ENCODE data around the gene MAGI3. TPM values are rescaled to one million over a fixed set of nuclear protein-coding genes. Genes with fewer than 3 reads are reported as not detected.
A peak's percentile ranks its signal among the peaks of the same experiment; 100 is the strongest.

MAGI3 gene
- total and polyA plus RNA-seq, 7 donors, result 0.76 to 7.1 (median 2.9) TPM

- TF ChIP-seq CTCF (IDR thresholded peaks at IDR 0.05), result no peak
- Histone ChIP-seq H3K36me3 (ENCODE audit: insufficient read depth in 1 of 2, low read depth in 1 of 2) (peaks cover 0 to 18% of the 10 kb centered on the region in 2 donors), H3K4me1 (peaks cover 6% of the 10 kb centered on the region), H3K9me3 (no peaks in the 10 kb centered on the region), H3K4me3 (no peak overlapping the region), H3K27ac (no peak overlapping the region), H3K27me3 (ENCODE audit: insufficient read depth in 3 of 3, low read length in 2 of 3) (no peaks in the 10 kb centered on the region)
- intact Hi-C loops (cut with DNase I), result loop anchor here (1.0 to 10.0 kb wide), 4 partner anchors 283 to 961 kb away; partner anchors contain the start of genes MAGI3 (in 1 of the 2) and PPM1J (in 1 of the 2)
- DNase-seq (no peak), ATAC-seq (no peak)
These were observed 287.8 kb downstream of the MAGI3 start for GRCh38 chr1:113678159-113678469.

- no peak overlapping the region for H3K27ac ChIP-seq
- H3K9me3 ChIP-seq, result no peaks in the 10 kb centered on the region
- H3K27me3 ChIP-seq (ENCODE audit: insufficient read depth in 3 of 3, low read length in 2 of 3), result no peaks in the 10 kb centered on the region
- intact Hi-C loops (cut with DNase I), result no loop called here
- DNase-seq (no peak), ATAC-seq (no peak)
- peaks cover 6% of the 10 kb centered on the region for H3K4me1 ChIP-seq
- no peak for TF ChIP-seq CTCF (IDR thresholded peaks at IDR 0.05)
- peaks cover 0 to 20% of the 10 kb centered on the region in 2 donors for H3K36me3 ChIP-seq (ENCODE audit: insufficient read depth in 1 of 2, low read depth in 1 of 2)
- 95 to 98% (median 97%) methylated on average over 7 of the region's 7 CpGs for WGBS, 3 donors
- H3K4me3 ChIP-seq, result no peak overlapping the region
These were observed 291.5 kb downstream of the MAGI3 start for GRCh38 chr1:113681596-113682337.

GRCh38 chr1:113683384-113684152, 293.3 kb downstream of the MAGI3 start:
- Histone ChIP-seq H3K36me3 (ENCODE audit: insufficient read depth in 1 of 2, low read depth in 1 of 2) (peaks cover 0 to 20% of the 10 kb centered on the region in 2 donors), H3K27me3 (ENCODE audit: insufficient read depth in 3 of 3, low read length in 2 of 3) (no peaks in the 10 kb centered on the region), H3K4me1 (no peaks in the 10 kb centered on the region), H3K4me3 (no peak overlapping the region), H3K27ac (no peak overlapping the region), H3K9me3 (no peaks in the 10 kb centered on the region)
- ATAC-seq (peak in 1 of 4 donors; percentile 27), DNase-seq (peak in 1 of 2 donors; percentile 36)
- intact Hi-C loops (cut with DNase I), result no loop called here
- no peak for TF ChIP-seq CTCF (IDR thresholded peaks at IDR 0.05)
- WGBS, 3 donors, result 66 to 74% (median 73%) methylated on average over 8 of the region's 8 CpGs

- no peak for TF ChIP-seq CTCF (IDR thresholded peaks at IDR 0.05)
- intact Hi-C loops (cut with DNase I), result no loop called here
- H3K4me3 ChIP-seq, result no peak overlapping the region
- ATAC-seq, result peak in 1 of 4 donors; percentile 60
- no peaks in the 10 kb centered on the region for H3K9me3 ChIP-seq
- DNase-seq, result peak; percentile 57 to 70
- H3K27ac ChIP-seq, result no peak overlapping the region
- peaks cover 0 to 20% of the 10 kb centered on the region in 2 donors for H3K36me3 ChIP-seq (ENCODE audit: insufficient read depth in 1 of 2, low read depth in 1 of 2)
- no peaks in the 10 kb centered on the region for H3K4me1 ChIP-seq
- whole genome bisulfite sequencing, 3 donors, result 43 to 55% (median 45%) methylated on average over 6 of the region's 6 CpGs
- H3K27me3 ChIP-seq (ENCODE audit: insufficient read depth in 3 of 3, low read length in 2 of 3), result no peaks in the 10 kb centered on the region
These were observed 293.8 kb downstream of the MAGI3 start for GRCh38 chr1:113684153-113684541.
